OCI-LY7 (cell line): ENCODE data around the gene DGUOK. TPM values are rescaled to one million over a fixed set of nuclear protein-coding genes. Genes with fewer than 3 reads are reported as not detected.

ENCODE experiments used
- BruUV-seq: library from RNA; stranded (reverse); fragments of 400-500 nt; replicated peaks from 2 replicates; lab custom pipeline; 2021; lab: Mats Ljungman, UMichigan
- CTCF ChIA-PET: fragments of 300-600 bp; sonication (Branson Sonifier 250); formaldehyde crosslinking; loops from one replicate; lab custom pipeline; 2022; ENCODE audit warnings: antibody characterized with exemption; ENCODE audit not compliant: unreplicated experiment; lab: Charles Lee
- POLR2A ChIA-PET: fragments of 300-600 bp; sonication (Branson Sonifier 250); formaldehyde crosslinking; loops from one replicate; lab custom pipeline; 2022; ENCODE audit warnings: antibody characterized with exemption; lab: Charles Lee
- DNase-seq: peaks from one replicate; pipeline ENCODE4 v3.0.0-alpha.2; 2015; ENCODE audit warnings: low spot score
- H2AFZ ChIP-seq: fragments of 200-600 bp; sonication (generic), shearing (Covaris generic); 2 replicates; pipeline ENCODE4 v1.6.1; 2014; ENCODE audit warnings: mild to moderate bottlenecking, antibody characterized with exemption, low read length, moderate library complexity
- H3K27ac ChIP-seq: fragments of 200-600 bp; sonication (generic); 2 replicates; pipeline ENCODE4 v1.5.1; 2014; ENCODE audit warnings: mixed run types, low read depth, mild to moderate bottlenecking, moderate library complexity, low read length, inconsistent platforms; ENCODE audit not compliant: poor library complexity, severe bottlenecking
- H3K36me3 ChIP-seq: fragments of 200-600 bp; sonication (generic); 2 replicates; pipeline ENCODE4 v1.6.1; 2014; ENCODE audit warnings: mild to moderate bottlenecking, antibody characterized with exemption, low read length, moderate library complexity, mixed read lengths; ENCODE audit not compliant: insufficient read depth
- H3K4me1 ChIP-seq: fragments of 200-600 bp; sonication (generic); 2 replicates; pipeline ENCODE4 v1.5.1; 2014; ENCODE audit warnings: mild to moderate bottlenecking, low read length; ENCODE audit not compliant: insufficient read depth, poor library complexity, severe bottlenecking
- H3K4me2 ChIP-seq: fragments of 200-600 bp; sonication (generic); 2 replicates; pipeline ENCODE4 v1.6.1; 2014; ENCODE audit warnings: mild to moderate bottlenecking, low read length
- H3K4me3 ChIP-seq: fragments of 200-600 bp; sonication (generic); 2 replicates; pipeline ENCODE4 v1.5.1; 2014; ENCODE audit warnings: mild to moderate bottlenecking, low read depth, low read length; ENCODE audit not compliant: poor library complexity, severe bottlenecking
- H3K79me2 ChIP-seq: fragments of 200-600 bp; sonication (generic); 2 replicates; pipeline ENCODE4 v1.6.1; 2016; ENCODE audit warnings: low read depth, mild to moderate bottlenecking, low read length, moderate library complexity, mixed read lengths; ENCODE audit not compliant: insufficient read depth
- H3K9me2 ChIP-seq: fragments of 200-600 bp; sonication (generic); 2 replicates; pipeline ENCODE4 v1.6.1; 2016; ENCODE audit warnings: mild to moderate bottlenecking, low read length, mixed read lengths; ENCODE audit not compliant: insufficient read depth
- H3K9me3 ChIP-seq: fragments of 200-600 bp; sonication (generic); 2 replicates; pipeline ENCODE4 v1.6.1; 2014; ENCODE audit warnings: mild to moderate bottlenecking, mixed run types, low read length, mixed read lengths
- H4K20me1 ChIP-seq: fragments of 200-600 bp; sonication (generic); 2 replicates; pipeline ENCODE4 v1.6.1; 2014; ENCODE audit warnings: mild to moderate bottlenecking, antibody characterized with exemption, low read length, moderate library complexity, mixed read lengths; ENCODE audit not compliant: insufficient read depth
- EZH2phosphoT487 ChIP-seq: fragments of 200-600 bp; sonication (generic); IDR thresholded peaks from 2 replicates; pipeline ENCODE4 v1.6.1; 2018; ENCODE audit warnings: low read depth, borderline replicate concordance, mild to moderate bottlenecking, mixed run types, antibody characterized with exemption, low read length, moderate library complexity, mixed read lengths
- intact Hi-C: fragments of 100-400 bp; cut with micrococcal nuclease; formaldehyde crosslinking; loops from one replicate; pipeline ENCODE4 v1.10.0; 2022; ENCODE audit not compliant: unreplicated experiment
- total RNA-seq, 2 experiments: library from RNA; depleted of rRNA in 1 of 2; stranded (reverse); fragments of >200 nt in 1 of 2; shearing (Covaris generic) in 1 of 2; gene quantifications; 2 replicates each; pipeline ENCODE4 v1.2.3, GENCODE V29; 2014 to 2022
- TF ChIP-seq, protein P1 (sequence below): fragments of 200-600 bp; sonication (generic); conservative IDR thresholded peaks from 2 replicates; pipeline ENCODE4 v1.5.1; 2014; ENCODE audit warnings: mild to moderate bottlenecking, antibody characterized with exemption, low read length, moderate library complexity, mixed read lengths

DGUOK gene
- total RNA-seq, 2 experiments from 2014 or later, result 73.4 to 91.8 TPM

DNA sequence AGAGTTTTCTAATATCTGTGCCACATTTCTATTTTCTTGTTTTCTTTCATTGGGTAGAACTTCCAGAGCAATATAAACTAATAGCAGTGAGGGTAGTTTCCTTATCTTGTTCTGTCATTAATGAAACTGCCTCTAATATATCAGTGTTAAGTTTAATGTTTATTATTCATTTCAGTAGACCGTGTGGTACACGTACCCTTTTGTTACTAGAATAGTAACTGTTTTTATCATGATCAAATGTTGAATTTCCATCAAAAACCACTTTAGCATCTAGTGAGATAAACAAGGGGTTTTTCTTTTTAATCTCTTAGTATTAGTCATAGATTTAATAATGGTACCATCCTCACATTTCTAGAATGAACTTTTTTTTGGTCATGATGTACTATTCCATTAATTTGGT, 16.0 kb downstream of the DGUOK start:
- intact Hi-C loops, result no loop called here
- Histone ChIP-seq H2AFZ (no peak overlapping the region), H3K9me2 (no peaks in the 10 kb centered on the region), H3K4me2 (no peak overlapping the region), H3K4me3 (no peak overlapping the region), H3K79me2 (peaks cover 67% of the 10 kb centered on the region), H3K4me1 (no peaks in the 10 kb centered on the region), H4K20me1 (0 out of 2 replicates have a peak, but pooled peaks cover 10% of the 10 kb centered on the region), H3K9me3 (no peaks in the 10 kb centered on the region), H3K27ac (no peak overlapping the region), H3K36me3 (peaks cover 93% of the 10 kb centered on the region)
- CTCF ChIA-PET, result no interaction called here
- TF ChIP-seq, protein P1, sequence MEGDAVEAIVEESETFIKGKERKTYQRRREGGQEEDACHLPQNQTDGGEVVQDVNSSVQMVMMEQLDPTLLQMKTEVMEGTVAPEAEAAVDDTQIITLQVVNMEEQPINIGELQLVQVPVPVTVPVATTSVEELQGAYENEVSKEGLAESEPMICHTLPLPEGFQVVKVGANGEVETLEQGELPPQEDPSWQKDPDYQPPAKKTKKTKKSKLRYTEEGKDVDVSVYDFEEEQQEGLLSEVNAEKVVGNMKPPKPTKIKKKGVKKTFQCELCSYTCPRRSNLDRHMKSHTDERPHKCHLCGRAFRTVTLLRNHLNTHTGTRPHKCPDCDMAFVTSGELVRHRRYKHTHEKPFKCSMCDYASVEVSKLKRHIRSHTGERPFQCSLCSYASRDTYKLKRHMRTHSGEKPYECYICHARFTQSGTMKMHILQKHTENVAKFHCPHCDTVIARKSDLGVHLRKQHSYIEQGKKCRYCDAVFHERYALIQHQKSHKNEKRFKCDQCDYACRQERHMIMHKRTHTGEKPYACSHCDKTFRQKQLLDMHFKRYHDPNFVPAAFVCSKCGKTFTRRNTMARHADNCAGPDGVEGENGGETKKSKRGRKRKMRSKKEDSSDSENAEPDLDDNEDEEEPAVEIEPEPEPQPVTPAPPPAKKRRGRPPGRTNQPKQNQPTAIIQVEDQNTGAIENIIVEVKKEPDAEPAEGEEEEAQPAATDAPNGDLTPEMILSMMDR, result no peak
- no peak for TF ChIP-seq EZH2phosphoT487
- BruUV-seq, result no TSS peak
- DNase-seq, result no peak
- POLR2A ChIA-PET, result no interaction called here

DNA sequence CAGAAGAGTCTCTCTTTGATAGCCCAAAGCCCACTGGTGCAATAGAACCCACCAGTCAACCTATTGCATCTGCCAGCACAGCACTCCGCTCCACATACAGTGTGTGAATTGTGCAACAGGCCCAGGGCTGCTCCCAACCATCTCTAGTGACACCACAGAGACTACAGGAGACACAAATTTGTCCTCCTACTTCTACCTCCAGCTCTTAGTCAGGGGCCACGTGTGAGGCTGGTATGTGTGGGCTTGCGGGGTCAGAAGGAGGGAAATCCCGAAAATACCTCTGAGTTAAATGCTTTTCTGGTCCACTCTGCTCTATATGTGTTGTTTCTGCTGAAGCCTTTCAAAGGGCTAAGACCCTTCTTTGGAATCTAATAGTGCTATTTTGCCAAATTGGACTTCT, 18.0 kb downstream of the DGUOK start:
- Histone ChIP-seq H3K79me2 (peaks cover 50% of the 10 kb centered on the region; the same call in 1 of the 2 replicates), H3K9me2 (no peaks in the 10 kb centered on the region), H3K27ac (no peak overlapping the region), H3K4me3 (no peak overlapping the region), H3K4me1 (no peaks in the 10 kb centered on the region), H3K36me3 (peaks cover 91% of the 10 kb centered on the region), H3K9me3 (no peaks in the 10 kb centered on the region), H2AFZ (no peak overlapping the region), H4K20me1 (0 out of 2 replicates have a peak, but pooled peaks cover 7% of the 10 kb centered on the region), H3K4me2 (no peak overlapping the region)
- intact Hi-C loops, result no loop called here
- CTCF ChIA-PET, result no interaction called here
- TF ChIP-seq, protein P1, result no peak
- no peak for TF ChIP-seq EZH2phosphoT487
- no peak for DNase-seq
- BruUV-seq, result no TSS peak
- POLR2A ChIA-PET, result interaction anchor here (0.7 to 1.3 kb wide), 2 partner anchors 11 to 16 kb away, joined by 5 read pairs; no protein-coding TSS in a partner anchor

DNA sequence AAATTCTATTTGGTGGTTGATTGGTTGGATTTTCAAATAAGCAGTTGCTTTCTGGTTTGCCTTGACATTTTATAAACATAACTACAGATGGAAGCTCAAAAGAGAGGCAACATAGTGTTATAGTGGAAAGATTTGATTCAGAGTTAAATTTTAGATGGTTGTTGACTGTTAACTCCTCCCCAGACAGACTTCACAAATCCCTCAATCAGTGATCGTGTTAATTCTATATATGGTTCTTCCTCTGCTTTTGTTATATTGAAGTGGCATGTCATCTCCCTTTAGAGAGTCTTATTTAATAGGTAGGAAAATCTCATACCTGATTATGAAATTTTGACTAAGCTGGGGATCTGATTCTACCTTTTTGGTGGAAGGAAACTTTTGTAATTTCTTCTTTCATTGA, 19.5 kb downstream of the DGUOK start:
- DNase-seq, result no peak
- no peak overlapping the region for H3K4me2 ChIP-seq
- no peak overlapping the region for H3K4me3 ChIP-seq
- H3K27ac ChIP-seq, result no peak overlapping the region
- intact Hi-C loops, result no loop called here
- peaks cover 36% of the 10 kb centered on the region; the same call in 1 of the 2 replicates for H3K79me2 ChIP-seq
- BruUV-seq, result no TSS peak
- H2AFZ ChIP-seq, result no peak overlapping the region
- no peaks in the 10 kb centered on the region for H3K9me3 ChIP-seq
- no peaks in the 10 kb centered on the region for H3K9me2 ChIP-seq
- peaks cover 91% of the 10 kb centered on the region for H3K36me3 ChIP-seq
- CTCF ChIA-PET, result no interaction called here
- POLR2A ChIA-PET, result interaction anchor here (0.6 kb wide), 1 partner anchor 84 kb away, joined by 3 read pairs; no protein-coding TSS in a partner anchor
- 0 out of 2 replicates have a peak, but pooled peaks cover 7% of the 10 kb centered on the region for H4K20me1 ChIP-seq
- no peak for TF ChIP-seq EZH2phosphoT487
- TF ChIP-seq, protein P1, result no peak
- no peaks in the 10 kb centered on the region for H3K4me1 ChIP-seq
